ENCODE results near the gene ODAD4.

Gene ODAD4

GRCh38 chr17:41965694-41966462 lies 35.5 kb downstream of the ODAD4 start:
- peak overlapping the region; percentile 42 to 80 for H3K27ac ChIP-seq (ENCODE audit: insufficient read depth in 1 of 2, low read depth in 1 of 2, low read length in 2 of 2, poor library complexity in 1 of 2, severe bottlenecking in 2 of 2)
- DNase-seq = peak; percentile 29 to 51 (median 51)
- H3K9me3 ChIP-seq (ENCODE audit: control extremely low read depth in 1 of 5, control insufficient read depth in 4 of 5, insufficient read depth in 2 of 5, low read depth in 1 of 5, low read length in 4 of 5) = no peaks in the 10 kb centered on the region
- H3K4me3 ChIP-seq (ENCODE audit: control insufficient read depth in 1 of 7, extremely low read depth in 1 of 7, insufficient read depth in 4 of 7, low read depth in 2 of 7, low read length in 6 of 7) = peak overlapping the region; percentile 38 to 86 (median 78)
- peaks cover 0 to 20% (median 12%) of the 10 kb centered on the region in 4 experiments for H3K36me3 ChIP-seq (ENCODE audit: control insufficient read depth in 4 of 4, insufficient read depth in 4 of 4, low read length in 3 of 4)
- CTCF ChIA-PET = interaction anchor here (0.6 to 8.7 kb wide), 16 partner anchors 8 to 229 kb away, joined by 3 to 79 read pairs (median 4); partner anchors contain the start of genes DHX58, DNAJC7 and GHDC
- POLR2A ChIA-PET = interaction anchor here (1.3 kb wide), 1 partner anchor 146 kb away, joined by 3 read pairs; the partner anchor contains the start of gene DHX58
- under 1% methylated on average over 15 of the region's 18 CpGs for WGBS (ENCODE audit: insufficient coverage)
- H3K27me3 ChIP-seq (replicated peaks in 2 of 5; ENCODE audit: control insufficient read depth in 4 of 5, insufficient read depth in 5 of 5, low read length in 4 of 5) = no peaks in the 10 kb centered on the region
- H3K4me1 ChIP-seq (ENCODE audit: control extremely low read depth in 1 of 4, control insufficient read depth in 4 of 4, insufficient read depth in 4 of 4, low read length in 3 of 4) = peaks cover 6 to 31% (median 22%) of the 10 kb centered on the region in 4 experiments

- H3K27ac ChIP-seq (ENCODE audit: insufficient read depth in 1 of 2, low read depth in 1 of 2, low read length in 2 of 2, poor library complexity in 1 of 2, severe bottlenecking in 2 of 2) = peak within 1 kb of the TSS; percentile 72 to 87
- peak within 1 kb of the TSS; percentile 72 to 86 (median 78) for H3K4me3 ChIP-seq (ENCODE audit: control insufficient read depth in 1 of 7, extremely low read depth in 1 of 7, insufficient read depth in 4 of 7, low read depth in 2 of 7, low read length in 6 of 7)
- no peaks in the 10 kb centered on the region for H3K9me3 ChIP-seq (ENCODE audit: control extremely low read depth in 1 of 5, control insufficient read depth in 4 of 5, insufficient read depth in 2 of 5, low read depth in 1 of 5, low read length in 4 of 5)
- H3K4me1 ChIP-seq (ENCODE audit: control extremely low read depth in 1 of 4, control insufficient read depth in 4 of 4, insufficient read depth in 4 of 4, low read length in 3 of 4) = peaks cover 6 to 33% (median 22%) of the 10 kb centered on the region in 4 experiments
- ChIA-PET POLR2A (interaction anchor here (1.2 to 1.3 kb wide), 2 partner anchors 97 to 146 kb away, joined by 3 to 6 read pairs; partner anchors contain the start of gene DHX58), CTCF (interaction anchor here (0.7 to 8.7 kb wide), 7 partner anchors 11 to 228 kb away, joined by 3 to 79 read pairs (median 4); partner anchors contain the start of genes DHX58 and GHDC)
- 0% methylated on average over 27 of the region's 71 CpGs for whole genome bisulfite sequencing (ENCODE audit: insufficient coverage)
- no peaks in the 10 kb centered on the region for H3K27me3 ChIP-seq (replicated peaks in 2 of 5; ENCODE audit: control insufficient read depth in 4 of 5, insufficient read depth in 5 of 5, low read length in 4 of 5)
- DNase-seq = peak; percentile 92 to 96 (median 94)
- H3K36me3 ChIP-seq (ENCODE audit: control insufficient read depth in 4 of 4, insufficient read depth in 4 of 4, low read length in 3 of 4) = peaks cover 1 to 24% (median 15%) of the 10 kb centered on the region in 4 experiments
These were observed 36.2 kb downstream of the ODAD4 start, which contains the start of gene CNP for GRCh38 chr17:41966463-41967140. CNP (plus strand) TSS chr17:41966795; CDS start chr17:41966885, 90 bp downstream.

GRCh38 chr17:41967141-41967920 lies 36.9 kb downstream of the ODAD4 start:
- CTCF ChIA-PET = interaction anchor here (0.7 to 8.7 kb wide), 5 partner anchors 8 to 146 kb away, joined by 3 to 79 read pairs (median 3); partner anchors contain the start of gene DHX58
- 33% methylated on average over 31 of the region's 39 CpGs for WGBS (ENCODE audit: insufficient coverage)
- H3K27ac ChIP-seq (ENCODE audit: insufficient read depth in 1 of 2, low read depth in 1 of 2, low read length in 2 of 2, poor library complexity in 1 of 2, severe bottlenecking in 2 of 2) = peak overlapping the region; percentile 72 to 87
- POLR2A ChIA-PET = interaction anchor here (1.2 kb wide), 1 partner anchor 96 kb away, joined by 6 read pairs; no protein-coding TSS in a partner anchor
- H3K9me3 ChIP-seq (ENCODE audit: control extremely low read depth in 1 of 5, control insufficient read depth in 4 of 5, insufficient read depth in 2 of 5, low read depth in 1 of 5, low read length in 4 of 5) = no peaks in the 10 kb centered on the region
- no peaks in the 10 kb centered on the region for H3K27me3 ChIP-seq (replicated peaks in 2 of 5; ENCODE audit: control insufficient read depth in 4 of 5, insufficient read depth in 5 of 5, low read length in 4 of 5)
- H3K4me3 ChIP-seq (ENCODE audit: control insufficient read depth in 1 of 7, extremely low read depth in 1 of 7, insufficient read depth in 4 of 7, low read depth in 2 of 7, low read length in 6 of 7) = peak overlapping the region; percentile 72 to 86 (median 78)
- peaks cover 3 to 31% (median 22%) of the 10 kb centered on the region in 4 experiments for H3K36me3 ChIP-seq (ENCODE audit: control insufficient read depth in 4 of 4, insufficient read depth in 4 of 4, low read length in 3 of 4)
- no peak for DNase-seq
- peaks cover 6 to 33% (median 22%) of the 10 kb centered on the region in 4 experiments for H3K4me1 ChIP-seq (ENCODE audit: control extremely low read depth in 1 of 4, control insufficient read depth in 4 of 4, insufficient read depth in 4 of 4, low read length in 3 of 4)

- Histone ChIP-seq H3K27ac (ENCODE audit: insufficient read depth in 1 of 2, low read depth in 1 of 2, low read length in 2 of 2, poor library complexity in 1 of 2, severe bottlenecking in 2 of 2) (peak overlapping the region in 1 of 2 experiments; percentile 87), H3K27me3 (replicated peaks in 2 of 5; ENCODE audit: control insufficient read depth in 4 of 5, insufficient read depth in 5 of 5, low read length in 4 of 5) (no peaks in the 10 kb centered on the region), H3K4me1 (ENCODE audit: control extremely low read depth in 1 of 4, control insufficient read depth in 4 of 4, insufficient read depth in 4 of 4, low read length in 3 of 4) (peaks cover 6 to 31% (median 22%) of the 10 kb centered on the region in 4 experiments), H3K36me3 (ENCODE audit: control insufficient read depth in 4 of 4, insufficient read depth in 4 of 4, low read length in 3 of 4) (peaks cover 3 to 39% (median 26%) of the 10 kb centered on the region in 4 experiments), H3K4me3 (ENCODE audit: control insufficient read depth in 1 of 7, extremely low read depth in 1 of 7, insufficient read depth in 4 of 7, low read depth in 2 of 7, low read length in 6 of 7) (peak overlapping the region in 4 of 7 experiments; percentile 76 to 86 (median 82)), H3K9me3 (ENCODE audit: control extremely low read depth in 1 of 5, control insufficient read depth in 4 of 5, insufficient read depth in 2 of 5, low read depth in 1 of 5, low read length in 4 of 5) (no peaks in the 10 kb centered on the region)
- POLR2A ChIA-PET = interaction anchor here (1.2 to 1.6 kb wide), 2 partner anchors 50 to 95 kb away, joined by 5 to 6 read pairs; no protein-coding TSS in a partner anchor
- WGBS (ENCODE audit: insufficient coverage) = 95% methylated on average over 31 of the region's 37 CpGs
- DNase-seq = no peak
- CTCF ChIA-PET = interaction anchor here (1.6 kb wide), 2 partner anchors 9 to 14 kb away, joined by 3 read pairs; no protein-coding TSS in a partner anchor
These were observed 37.6 kb downstream of the ODAD4 start for GRCh38 chr17:41967921-41968578.

- no peak for DNase-seq
- H3K27me3 ChIP-seq (replicated peaks in 2 of 5; ENCODE audit: control insufficient read depth in 4 of 5, insufficient read depth in 5 of 5, low read length in 4 of 5) = no peaks in the 10 kb centered on the region
- H3K27ac ChIP-seq (ENCODE audit: insufficient read depth in 1 of 2, low read depth in 1 of 2, low read length in 2 of 2, poor library complexity in 1 of 2, severe bottlenecking in 2 of 2) = no peak overlapping the region
- no peak overlapping the region for H3K4me3 ChIP-seq (ENCODE audit: control insufficient read depth in 1 of 7, extremely low read depth in 1 of 7, insufficient read depth in 4 of 7, low read depth in 2 of 7, low read length in 6 of 7)
- peaks cover 6 to 31% (median 22%) of the 10 kb centered on the region in 4 experiments for H3K4me1 ChIP-seq (ENCODE audit: control extremely low read depth in 1 of 4, control insufficient read depth in 4 of 4, insufficient read depth in 4 of 4, low read length in 3 of 4)
- H3K36me3 ChIP-seq (ENCODE audit: control insufficient read depth in 4 of 4, insufficient read depth in 4 of 4, low read length in 3 of 4) = peaks cover 3 to 45% (median 31%) of the 10 kb centered on the region in 4 experiments
- no peaks in the 10 kb centered on the region for H3K9me3 ChIP-seq (ENCODE audit: control extremely low read depth in 1 of 5, control insufficient read depth in 4 of 5, insufficient read depth in 2 of 5, low read depth in 1 of 5, low read length in 4 of 5)
- WGBS (ENCODE audit: insufficient coverage) = 92% methylated on average over 4 of the region's 10 CpGs
- ChIA-PET CTCF (interaction anchor here (1.4 to 1.6 kb wide), 2 partner anchors 9 to 82 kb away, joined by 3 read pairs; no protein-coding TSS in a partner anchor), POLR2A (interaction anchor here (1.6 kb wide), 1 partner anchor 49 kb away, joined by 5 read pairs; no protein-coding TSS in a partner anchor)
These were observed 38.3 kb downstream of the ODAD4 start for GRCh38 chr17:41968676-41969075.

GRCh38 chr17:41970901-41971331 lies 40.5 kb downstream of the ODAD4 start:
- DNase-seq = no peak
- Histone ChIP-seq H3K36me3 (ENCODE audit: control insufficient read depth in 4 of 4, insufficient read depth in 4 of 4, low read length in 3 of 4) (peaks cover 3 to 67% (median 50%) of the 10 kb centered on the region in 4 experiments), H3K4me1 (ENCODE audit: control extremely low read depth in 1 of 4, control insufficient read depth in 4 of 4, insufficient read depth in 4 of 4, low read length in 3 of 4) (peaks cover 2 to 21% (median 15%) of the 10 kb centered on the region in 4 experiments), H3K9me3 (ENCODE audit: control extremely low read depth in 1 of 5, control insufficient read depth in 4 of 5, insufficient read depth in 2 of 5, low read depth in 1 of 5, low read length in 4 of 5) (no peaks in the 10 kb centered on the region), H3K4me3 (ENCODE audit: control insufficient read depth in 1 of 7, extremely low read depth in 1 of 7, insufficient read depth in 4 of 7, low read depth in 2 of 7, low read length in 6 of 7) (no peak overlapping the region), H3K27me3 (replicated peaks in 2 of 5; ENCODE audit: control insufficient read depth in 4 of 5, insufficient read depth in 5 of 5, low read length in 4 of 5) (no peaks in the 10 kb centered on the region), H3K27ac (ENCODE audit: insufficient read depth in 1 of 2, low read depth in 1 of 2, low read length in 2 of 2, poor library complexity in 1 of 2, severe bottlenecking in 2 of 2) (peak overlapping the region in 1 of 2 experiments; percentile 36)
- ChIA-PET CTCF (interaction anchor here (1.1 kb wide), 1 partner anchor 11 kb away, joined by 3 read pairs; no protein-coding TSS in a partner anchor), POLR2A (no interaction called here)
- WGBS (ENCODE audit: insufficient coverage) = 83% methylated on average over 3 of the region's 5 CpGs
